Activated T-cell treated with anti-CD3 and anti-CD28 coated beads for 48 hours (primary cell): ENCODE data around the gene RIN3.
A peak's percentile ranks its signal among the peaks of the same experiment; 100 is the strongest.

Source experiments
- DNase-seq: peaks from one replicate; pipeline ENCODE4 v3.0.0-alpha.2; 2020; ENCODE audit warnings: low read depth

The RIN3 gene

GRCh38 chr14:92714739-92715307 lies 201.2 kb downstream of the RIN3 start:
- DNase-seq: peak; percentile 78

- no peak for DNase-seq
Measured at GRCh38 chr14:92716131-92716530, 202.6 kb downstream of the RIN3 start.

GRCh38 chr14:92717571-92718042 lies 204.0 kb downstream of the RIN3 start:
- no peak for DNase-seq

GRCh38 chr14:92718664-92719063 lies 205.1 kb downstream of the RIN3 start:
- no peak for DNase-seq

GRCh38 chr14:92719421-92719820 lies 205.8 kb downstream of the RIN3 start:
- no peak for DNase-seq

GRCh38 chr14:92719890-92720323 lies 206.3 kb downstream of the RIN3 start:
- DNase-seq: no peak

GRCh38 chr14:92724516-92725340 lies 211.1 kb downstream of the RIN3 start:
- no peak for DNase-seq

- DNase-seq: no peak
Measured at GRCh38 chr14:92726135-92726932, 212.8 kb downstream of the RIN3 start.

- no peak for DNase-seq
Measured at GRCh38 chr14:92726933-92727262, 213.3 kb downstream of the RIN3 start.

- DNase-seq: peak; percentile 57
Measured at GRCh38 chr14:92728759-92729364, 215.3 kb downstream of the RIN3 start.

- DNase-seq: peak; percentile 24
Measured at GRCh38 chr14:92729634-92730358, 216.2 kb downstream of the RIN3 start.

GRCh38 chr14:92731622-92732115 lies 218.1 kb downstream of the RIN3 start:
- DNase-seq: no peak

GRCh38 chr14:92733007-92733406 lies 219.4 kb downstream of the RIN3 start:
- no peak for DNase-seq

GRCh38 chr14:92734618-92735017 lies 221.0 kb downstream of the RIN3 start:
- no peak for DNase-seq

- no peak for DNase-seq
Measured at GRCh38 chr14:92735344-92735743, 221.8 kb downstream of the RIN3 start.

GRCh38 chr14:92737206-92737605 lies 223.6 kb downstream of the RIN3 start:
- DNase-seq: no peak

- DNase-seq: no peak
Measured at GRCh38 chr14:92737619-92738188, 224.1 kb downstream of the RIN3 start.
